Neural crest cell (in vitro differentiated cells): ENCODE data around the gene AOC2. TPM values are rescaled to one million over a fixed set of nuclear protein-coding genes. Genes with fewer than 3 reads are reported as not detected.
"Not testable (repeated sequence)": the region's sequence is repeated elsewhere in the genome, so short reads cannot be mapped to it uniquely, and the experiment has no call there.

Experiments
- DNase-seq: peaks from one replicate; pipeline ENCODE4 v3.0.0; 2021; ENCODE audit warnings: low read depth, mixed read lengths, low spot score
- H3K27ac Mint-ChIP-seq: one replicate; pipeline ENCODE4 v1.8.0; 2021; ENCODE audit warnings: mild to moderate bottlenecking, mixed read lengths; ENCODE audit not compliant: unreplicated experiment
- H3K27me3 Mint-ChIP-seq: 2 replicates; pipeline ENCODE4 v1.8.0; 2021; ENCODE audit warnings: low read depth, mild to moderate bottlenecking, mixed read lengths
- H3K36me3 Mint-ChIP-seq: 2 replicates; pipeline ENCODE4 v1.8.0; 2021; ENCODE audit warnings: low read depth, mild to moderate bottlenecking, mixed read lengths
- H3K4me1 Mint-ChIP-seq: 2 replicates; pipeline ENCODE4 v1.8.0; 2021; ENCODE audit warnings: mixed read lengths
- H3K4me3 Mint-ChIP-seq: one replicate; pipeline ENCODE4 v1.8.0; 2021; ENCODE audit warnings: mild to moderate bottlenecking, mixed read lengths
- H3K9me3 Mint-ChIP-seq: 2 replicates; pipeline ENCODE4 v1.8.0; 2021; ENCODE audit warnings: mixed read lengths
- CTCF ChIP-seq: fragments of 200-600 bp; sonication (generic); conservative IDR thresholded peaks from 2 replicates; pipeline ENCODE4 v1.5.0; 2021; ENCODE audit warnings: antibody characterized with exemption, mild to moderate bottlenecking
- total RNA-seq: library from RNA; stranded (reverse); gene quantifications from 2 replicates; pipeline ENCODE4 v1.2.1, GENCODE V29; 2021

Gene AOC2
- total RNA-seq, 1 donor from 2014 or later = 3.0 TPM

GRCh38 chr17:42878123-42878880, 33.9 kb downstream of the AOC2 start:
- no peak for DNase-seq
- Mint-ChIP-seq H3K27ac (no peak overlapping the region), H3K36me3 (no peaks in the 10 kb centered on the region), H3K4me3 (no peak overlapping the region), H3K4me1 (peaks cover 6% of the 10 kb centered on the region), H3K9me3 (no peaks in the 10 kb centered on the region), H3K27me3 (peaks cover 56% of the 10 kb centered on the region)
- TF ChIP-seq CTCF = no peak

DNA sequence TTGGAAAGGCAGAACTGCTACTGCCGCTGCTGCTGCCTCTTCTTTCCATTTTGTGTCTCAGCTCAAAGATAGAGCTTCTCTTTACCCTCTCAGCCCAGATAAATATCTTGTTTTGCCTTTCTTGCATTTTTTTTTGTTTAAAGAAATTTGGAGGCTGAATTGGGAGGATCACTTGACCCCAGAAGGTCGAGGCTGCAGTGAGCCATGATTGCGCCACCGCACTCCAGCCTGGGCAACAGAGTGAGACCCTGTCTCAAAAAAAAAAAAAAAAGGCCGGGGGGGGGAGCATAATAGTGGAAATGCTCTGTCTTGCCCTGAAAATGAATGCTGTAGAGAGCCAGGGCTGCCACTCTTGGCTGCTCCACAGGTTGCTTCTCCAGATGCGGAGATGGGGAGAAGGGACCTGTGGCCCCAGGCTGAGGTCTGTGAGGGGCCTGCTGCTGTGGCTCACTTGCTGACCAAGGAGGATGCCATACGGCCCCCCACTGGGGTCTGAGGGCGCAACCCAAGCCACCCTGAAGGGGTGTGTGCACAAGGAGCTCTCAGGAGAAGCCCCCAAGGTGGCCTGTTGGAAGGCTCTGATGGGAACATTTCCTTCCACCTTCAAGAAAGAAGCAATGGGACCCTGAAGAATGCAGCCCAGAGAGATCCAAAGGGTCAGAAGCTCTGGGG, 34.7 kb downstream of the AOC2 start:
- Mint-ChIP-seq H3K4me3 (no peak overlapping the region), H3K36me3 (no peaks in the 10 kb centered on the region), H3K27me3 (peaks cover 53% of the 10 kb centered on the region), H3K9me3 (no peaks in the 10 kb centered on the region), H3K4me1 (peaks cover 6% of the 10 kb centered on the region), H3K27ac (no peak overlapping the region)
- DNase-seq = no peak
- no peak for TF ChIP-seq CTCF

- no peak overlapping the region for H3K4me3 Mint-ChIP-seq
- no peak for DNase-seq
- TF ChIP-seq CTCF = no peak
- no peaks in the 10 kb centered on the region for H3K9me3 Mint-ChIP-seq
- no peaks in the 10 kb centered on the region for H3K36me3 Mint-ChIP-seq
- H3K27ac Mint-ChIP-seq = no peak overlapping the region
- peaks cover 53% of the 10 kb centered on the region for H3K27me3 Mint-ChIP-seq
- peaks cover 6% of the 10 kb centered on the region for H3K4me1 Mint-ChIP-seq
Observed at GRCh38 chr17:42879596-42879985, 35.2 kb downstream of the AOC2 start.

- Mint-ChIP-seq H3K4me3 (no peak overlapping the region), H3K27me3 (peaks cover 47% of the 10 kb centered on the region), H3K4me1 (peaks cover 6% of the 10 kb centered on the region), H3K9me3 (no peaks in the 10 kb centered on the region), H3K27ac (no peak overlapping the region), H3K36me3 (no peaks in the 10 kb centered on the region)
- TF ChIP-seq CTCF = no peak
- DNase-seq = no peak
Observed at GRCh38 chr17:42880776-42881310, 36.5 kb downstream of the AOC2 start.

DNA sequence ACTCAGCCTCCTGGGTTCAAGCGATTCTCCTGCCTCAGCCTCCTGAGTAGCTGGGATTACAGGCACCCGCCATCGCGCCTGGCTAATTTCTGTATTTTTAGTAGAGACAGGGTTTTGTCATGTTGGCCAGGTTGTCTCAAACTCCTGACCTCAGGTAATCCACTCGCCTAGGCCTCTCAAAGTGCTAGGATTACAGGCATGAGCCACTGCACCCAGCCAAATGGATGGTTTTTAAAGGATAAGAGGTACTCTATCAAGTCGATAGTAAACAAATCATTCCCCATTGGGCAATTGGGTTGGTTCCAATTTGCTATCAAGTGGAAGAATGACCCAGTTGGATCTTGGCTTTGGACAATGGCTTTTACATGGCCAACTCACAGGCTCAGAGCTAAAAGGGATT, 37.3 kb downstream of the AOC2 start:
- H3K4me3 Mint-ChIP-seq, H3K36me3 Mint-ChIP-seq, H3K4me1 Mint-ChIP-seq, H3K27ac Mint-ChIP-seq, H3K9me3 Mint-ChIP-seq, DNase-seq: not testable (repeated sequence)
- H3K27me3 Mint-ChIP-seq = peaks cover 45% of the 10 kb centered on the region

DNA sequence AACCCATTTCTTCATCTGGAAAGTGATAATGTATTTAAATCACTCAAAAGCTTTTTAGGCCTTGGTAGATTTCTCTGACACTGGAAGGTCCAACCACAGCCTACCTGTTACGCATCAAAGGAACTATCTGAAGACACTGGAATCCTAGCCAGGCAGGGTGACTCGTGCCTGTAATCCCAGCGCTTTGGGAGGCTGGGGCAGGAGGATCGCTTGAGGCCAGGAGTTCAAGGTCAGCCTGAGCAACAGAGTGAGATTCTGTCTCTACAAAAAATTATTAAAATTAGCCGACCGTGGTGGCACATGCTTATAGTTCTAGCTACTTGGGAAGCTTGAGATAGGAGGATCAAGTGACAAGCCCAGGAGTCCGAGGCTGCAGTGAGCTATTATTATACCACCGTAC, 37.8 kb downstream of the AOC2 start:
- peaks cover 41% of the 10 kb centered on the region for H3K27me3 Mint-ChIP-seq
- no peak for TF ChIP-seq CTCF

More for the DNA sequence above, 37.8 kb downstream of the AOC2 start:
- Mint-ChIP-seq H3K36me3 (no peaks in the 10 kb centered on the region), H3K9me3 (no peaks in the 10 kb centered on the region), H3K4me3 (no peak overlapping the region), H3K27ac (no peak overlapping the region), H3K4me1 (peaks cover 6% of the 10 kb centered on the region)
- DNase-seq = no peak
